CD8-positive, alpha-beta memory T cell (primary cell): ENCODE measurements around the gene NEURL4. TPM values are rescaled to one million over a fixed set of nuclear protein-coding genes. Genes with fewer than 3 reads are reported as not detected.

Experiments used
- CTCF ChIA-PET: fragments of 350-600 bp; sonication (Branson Sonifier 250); formaldehyde crosslinking; loops from one replicate; lab custom pipeline; 2021; ENCODE audit warnings: antibody characterized with exemption; lab: Charles Lee
- POLR2A ChIA-PET: fragments of 350-600 bp; sonication (Branson Sonifier 250); formaldehyde crosslinking; loops from one replicate; lab custom pipeline; 2021; ENCODE audit warnings: antibody characterized with exemption; lab: Charles Lee
- DNase-seq, 5 donors: peaks; one replicate each; pipeline versions ENCODE4 v3.0.0 to v3.0.0-alpha.2; 2020 to 2022; ENCODE audit warnings: mixed read lengths in 1 of 5
- H3K27ac ChIP-seq: one replicate; pipeline ENCODE4 v1.7.0; 2013; ENCODE audit warnings: low read depth, mild to moderate bottlenecking, low read length, moderate library complexity
- H3K27me3 ChIP-seq: 2 replicates; pipeline ENCODE4 v1.7.0; 2013; ENCODE audit warnings: low read length, mild to moderate bottlenecking; ENCODE audit not compliant: insufficient read depth, poor library complexity, severe bottlenecking
- H3K36me3 ChIP-seq: 2 replicates; pipeline ENCODE4 v1.7.0; 2013; ENCODE audit warnings: mild to moderate bottlenecking, low read length, moderate library complexity; ENCODE audit not compliant: insufficient read depth
- H3K4me1 ChIP-seq: 2 replicates; pipeline ENCODE4 v1.7.0; 2013; ENCODE audit warnings: mild to moderate bottlenecking, low read length, moderate library complexity; ENCODE audit not compliant: insufficient read depth
- H3K4me3 ChIP-seq: 2 replicates; pipeline ENCODE4 v1.7.0; 2013; ENCODE audit warnings: mild to moderate bottlenecking, low read length
- H3K9me3 ChIP-seq: 2 replicates; pipeline ENCODE4 v1.7.0; 2013; ENCODE audit warnings: mild to moderate bottlenecking, low read length
- H3K27ac Mint-ChIP-seq, 8 donors: one replicate each; pipeline ENCODE4 v1.8.0; 2020 to 2021; ENCODE audit warnings: mixed read lengths in 8 of 8, mild to moderate bottlenecking in 6 of 8, inconsistent platforms in 3 of 8, moderate library complexity in 3 of 8
- H3K27me3 Mint-ChIP-seq, 2 donors: one replicate each; pipeline ENCODE4 v1.8.0; 2020 to 2021; ENCODE audit warnings: mixed read lengths in 2 of 2, mild to moderate bottlenecking in 1 of 2, moderate library complexity in 1 of 2
- H3K36me3 Mint-ChIP-seq, 3 donors: one replicate each; pipeline ENCODE4 v1.8.0; 2020 to 2021; ENCODE audit warnings: mixed read lengths in 3 of 3, inconsistent platforms in 1 of 3, mild to moderate bottlenecking in 1 of 3
- H3K4me1 Mint-ChIP-seq, 3 donors: one replicate each; pipeline ENCODE4 v1.8.0; 2020 to 2021; ENCODE audit warnings: mixed read lengths in 3 of 3, inconsistent platforms in 1 of 3, mild to moderate bottlenecking in 1 of 3
- H3K4me3 Mint-ChIP-seq, 7 donors: one replicate each; pipeline ENCODE4 v1.8.0; 2020 to 2021; ENCODE audit warnings: mixed read lengths in 7 of 7, mild to moderate bottlenecking in 6 of 7, moderate library complexity in 4 of 7, inconsistent platforms in 2 of 7
- H3K9me3 Mint-ChIP-seq, 5 donors: one replicate each; pipeline ENCODE4 v1.8.0; 2020 to 2022; ENCODE audit warnings: mixed read lengths in 5 of 5, mild to moderate bottlenecking in 3 of 5, moderate library complexity in 2 of 5, inconsistent platforms in 1 of 5
- polyA plus RNA-seq: library from polyadenylated mRNA; unstranded; fragments of 300-500 nt; fragmentation: Illumina TruSeq; gene quantifications from one replicate; pipeline ENCODE4 v1.2.3, GENCODE V29; 2021
- total RNA-seq, 2 experiments: library from RNA; stranded (reverse); gene quantifications; one replicate each; pipeline ENCODE4 v1.2.3, GENCODE V29; 2021

NEURL4 gene
- total and polyA plus RNA-seq, 3 experiments from 2014 or later: 2.7 to 60.7 (median 60.1) TPM

DNA sequence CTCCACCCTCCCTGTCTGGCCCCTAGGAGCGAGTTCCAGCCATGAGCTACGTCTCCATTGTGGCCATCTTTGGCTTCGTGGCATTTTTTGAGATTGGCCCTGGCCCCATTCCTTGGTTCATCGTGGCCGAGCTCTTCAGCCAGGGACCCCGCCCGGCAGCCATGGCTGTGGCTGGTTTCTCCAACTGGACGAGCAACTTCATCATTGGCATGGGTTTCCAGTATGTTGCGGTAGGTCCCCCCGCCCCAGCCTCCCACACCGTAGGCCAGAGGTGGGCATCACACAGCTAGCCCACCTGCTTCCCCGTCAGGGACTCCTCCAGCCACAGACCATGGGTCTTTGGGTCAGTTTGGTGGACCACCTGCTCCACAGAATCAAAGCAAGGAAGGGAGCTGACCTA is 43.5 kb downstream of the NEURL4 start:
- peaks cover 19% of the 10 kb centered on the region for H3K4me1 ChIP-seq
- no peak overlapping the region for H3K27ac Mint-ChIP-seq
- POLR2A ChIA-PET: interaction anchor here (0.6 to 1.1 kb wide), 3 partner anchors 149 to 298 kb away, joined by 3 to 7 read pairs (median 4); partner anchors contain the start of genes MPDU1 and TMEM102
- H3K4me1 Mint-ChIP-seq: peaks cover 3 to 23% (median 7%) of the 10 kb centered on the region in 3 donors
- peaks cover 38 to 52% of the 10 kb centered on the region in 2 donors for H3K27me3 Mint-ChIP-seq
- H3K4me3 Mint-ChIP-seq: no peak overlapping the region
- peaks cover 8% of the 10 kb centered on the region for H3K27me3 ChIP-seq
- no peak for DNase-seq
- no peaks in the 10 kb centered on the region for H3K9me3 Mint-ChIP-seq
- no peak overlapping the region for H3K27ac ChIP-seq
- no peaks in the 10 kb centered on the region for H3K36me3 ChIP-seq
- no peaks in the 10 kb centered on the region for H3K9me3 ChIP-seq
- no peaks in the 10 kb centered on the region for H3K36me3 Mint-ChIP-seq
- CTCF ChIA-PET: interaction anchor here (1.2 to 8.4 kb wide), 2 partner anchors 12 to 240 kb away, joined by 4 to 87 read pairs; no protein-coding TSS in a partner anchor
- no peak overlapping the region for H3K4me3 ChIP-seq

DNA sequence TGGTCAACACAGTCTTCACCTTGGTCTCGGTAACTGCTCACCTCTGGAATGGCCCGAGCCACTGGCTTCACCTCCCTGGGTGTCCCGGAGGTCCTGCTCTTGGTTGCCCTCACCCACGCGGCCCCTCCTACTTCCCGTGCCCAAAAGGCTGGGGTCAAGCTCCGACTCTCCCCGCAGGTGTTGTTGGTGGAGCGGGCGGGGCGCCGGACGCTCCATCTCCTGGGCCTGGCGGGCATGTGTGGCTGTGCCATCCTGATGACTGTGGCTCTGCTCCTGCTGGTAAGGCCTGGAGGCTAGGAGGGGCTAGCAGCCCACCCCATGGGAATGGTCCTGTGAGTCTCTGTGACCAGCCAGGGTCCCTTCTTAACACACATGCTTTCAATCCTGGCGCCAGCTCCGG is 44.2 kb downstream of the NEURL4 start:
- peak overlapping the region in 1 of 8 donors; percentile 65 for H3K27ac Mint-ChIP-seq
- no peak overlapping the region for H3K4me3 Mint-ChIP-seq
- no peaks in the 10 kb centered on the region for H3K9me3 ChIP-seq
- ChIA-PET CTCF (interaction anchor here (8.4 kb wide), 1 partner anchor 13 kb away, joined by 87 read pairs; no protein-coding TSS in a partner anchor), POLR2A (no interaction called here)
- H3K36me3 Mint-ChIP-seq: no peaks in the 10 kb centered on the region
- H3K27me3 ChIP-seq: peaks cover 8% of the 10 kb centered on the region
- H3K36me3 ChIP-seq: no peaks in the 10 kb centered on the region
- no peak for DNase-seq
- H3K9me3 Mint-ChIP-seq: no peaks in the 10 kb centered on the region
- peaks cover 11 to 25% (median 14%) of the 10 kb centered on the region in 3 donors for H3K4me1 Mint-ChIP-seq
- H3K27ac ChIP-seq: no peak overlapping the region
- peaks cover 36 to 52% of the 10 kb centered on the region in 2 donors for H3K27me3 Mint-ChIP-seq
- H3K4me1 ChIP-seq: peaks cover 20% of the 10 kb centered on the region
- H3K4me3 ChIP-seq: no peak overlapping the region

DNA sequence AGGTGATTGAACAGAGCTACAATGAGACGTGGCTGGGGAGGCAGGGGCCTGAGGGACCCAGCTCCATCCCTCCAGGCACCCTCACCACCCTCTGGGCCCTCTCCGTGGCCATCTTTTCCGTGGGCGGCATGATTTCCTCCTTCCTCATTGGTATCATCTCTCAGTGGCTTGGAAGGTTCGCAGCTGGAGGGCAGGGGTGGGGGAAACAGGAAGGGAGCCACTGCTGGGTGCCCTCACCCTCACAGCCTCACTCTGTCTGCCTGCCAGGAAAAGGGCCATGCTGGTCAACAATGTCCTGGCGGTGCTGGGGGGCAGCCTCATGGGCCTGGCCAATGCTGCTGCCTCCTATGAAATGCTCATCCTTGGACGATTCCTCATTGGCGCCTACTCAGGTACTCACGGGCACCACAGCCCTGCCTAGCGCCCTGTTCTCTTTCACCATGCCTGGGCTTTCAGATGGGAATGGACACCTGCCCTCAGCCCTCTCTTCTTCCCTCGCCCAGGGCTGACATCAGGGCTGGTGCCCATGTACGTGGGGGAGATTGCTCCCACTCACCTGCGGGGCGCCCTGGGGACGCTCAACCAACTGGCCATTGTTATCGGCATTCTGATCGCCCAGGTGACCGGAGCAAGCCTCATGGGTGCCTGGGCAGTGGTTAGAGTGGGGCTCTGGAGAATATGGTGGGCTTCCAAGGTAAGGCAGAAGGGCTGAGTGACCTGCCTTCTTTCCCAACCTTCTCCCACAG is 45.5 kb downstream of the NEURL4 start:
- Histone ChIP-seq H3K36me3 (no peaks in the 10 kb centered on the region), H3K9me3 (no peaks in the 10 kb centered on the region), H3K27ac (no peak overlapping the region), H3K4me3 (no peak overlapping the region), H3K4me1 (peaks cover 20% of the 10 kb centered on the region), H3K27me3 (peaks cover 8% of the 10 kb centered on the region)
- peak overlapping the region in 1 of 7 donors; percentile 41 for H3K4me3 Mint-ChIP-seq
- no peaks in the 10 kb centered on the region for H3K9me3 Mint-ChIP-seq
- peaks cover 34 to 51% of the 10 kb centered on the region in 2 donors for H3K27me3 Mint-ChIP-seq
- DNase-seq: no peak
- ChIA-PET POLR2A (interaction anchor here (0.7 to 1.0 kb wide), 3 partner anchors 10 to 152 kb away, joined by 3 to 4 read pairs (median 3); partner anchors contain the start of gene TMEM102), CTCF (interaction anchor here (1.1 to 8.4 kb wide), 4 partner anchors 9 to 72 kb away, joined by 3 to 87 read pairs (median 6); no protein-coding TSS in a partner anchor)
- no peaks in the 10 kb centered on the region for H3K36me3 Mint-ChIP-seq
- peaks cover 13 to 25% (median 14%) of the 10 kb centered on the region in 3 donors for H3K4me1 Mint-ChIP-seq
- H3K27ac Mint-ChIP-seq: no peak overlapping the region

DNA sequence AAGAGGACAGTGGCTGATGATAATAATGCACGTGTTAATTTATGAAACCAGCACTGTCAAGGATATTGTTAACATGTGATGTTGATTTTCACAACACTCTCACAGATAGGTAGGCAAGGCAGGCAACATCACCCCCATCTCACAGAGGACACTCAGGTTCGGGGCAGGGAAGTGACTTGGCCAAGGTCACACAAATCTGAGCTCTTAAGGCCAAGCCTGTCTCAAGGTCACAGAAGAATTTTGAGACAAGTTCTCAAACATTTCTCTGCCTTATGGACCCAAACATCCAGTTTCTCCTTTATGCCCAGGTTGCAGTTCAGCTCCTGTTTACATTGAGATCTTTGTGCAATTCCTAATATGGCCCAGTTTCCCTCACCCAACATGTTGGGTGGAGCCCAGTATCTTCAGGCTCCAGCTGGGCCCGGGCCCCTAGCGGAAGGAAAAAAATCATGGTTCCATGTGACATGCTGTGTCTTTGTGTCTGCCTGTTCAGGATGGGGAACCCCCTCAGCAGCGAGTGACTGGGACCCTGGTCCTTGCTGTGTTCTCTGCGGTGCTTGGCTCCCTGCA is 46.3 kb downstream of the NEURL4 start:
- H3K4me1 Mint-ChIP-seq: peaks cover 13 to 25% (median 14%) of the 10 kb centered on the region in 3 donors

DNA sequence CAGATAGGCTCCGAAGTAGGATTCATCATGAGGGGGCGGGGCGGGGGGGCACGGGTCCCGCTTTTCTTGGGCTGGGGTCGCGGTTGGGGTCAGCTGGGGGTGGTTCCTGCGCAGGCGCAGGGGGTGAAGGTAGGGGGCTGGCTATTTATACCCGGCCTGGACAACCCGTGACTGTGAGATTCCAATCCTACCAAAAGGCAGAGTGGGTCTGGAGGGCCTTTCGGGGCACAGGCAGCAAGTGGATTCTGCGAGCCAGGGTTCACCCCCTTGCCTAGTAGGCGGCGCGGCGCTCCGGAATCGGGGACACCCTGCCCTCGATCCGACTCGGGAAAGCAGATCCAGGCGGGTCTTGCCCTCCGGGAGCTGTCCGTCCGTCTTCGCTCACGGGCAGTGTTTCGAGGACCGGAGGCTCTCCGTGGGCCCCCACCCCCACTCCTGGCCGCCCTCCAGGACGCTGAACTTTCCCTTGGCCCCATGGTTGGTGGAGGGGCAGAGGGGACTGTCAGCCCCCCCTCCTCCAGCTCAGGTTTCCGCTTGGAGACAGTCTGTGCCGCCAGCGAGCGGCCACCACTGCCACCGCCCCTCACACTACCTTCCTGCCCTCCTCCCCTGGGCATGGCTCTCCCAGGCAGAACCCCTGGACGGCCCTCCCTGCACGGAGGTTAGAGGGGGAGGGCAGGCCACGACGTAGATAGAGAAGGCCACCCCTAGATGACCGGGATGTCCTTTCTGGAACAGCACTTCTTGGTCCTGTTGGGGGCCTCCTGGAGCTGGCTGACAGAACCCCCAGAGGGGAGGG is 47.0 kb downstream of the NEURL4 start:
- CTCF ChIA-PET: interaction anchor here (1.4 to 8.4 kb wide), 7 partner anchors 11 to 155 kb away, joined by 3 to 87 read pairs (median 6); no protein-coding TSS in a partner anchor
- no peak overlapping the region for H3K27ac ChIP-seq
- no peaks in the 10 kb centered on the region for H3K9me3 ChIP-seq
- POLR2A ChIA-PET: interaction anchor here (1.0 to 1.5 kb wide), 2 partner anchors 11 to 14 kb away, joined by 4 to 6 read pairs; no protein-coding TSS in a partner anchor
- H3K36me3 ChIP-seq: no peaks in the 10 kb centered on the region
- Mint-ChIP-seq H3K9me3 (no peaks in the 10 kb centered on the region), H3K27me3 (peaks cover 27 to 43% of the 10 kb centered on the region in 2 donors), H3K4me1 (peaks cover 13 to 25% (median 14%) of the 10 kb centered on the region in 3 donors), H3K4me3 (peak overlapping the region; percentile 63 to 84 (median 80)), H3K36me3 (no peaks in the 10 kb centered on the region), H3K27ac (peak overlapping the region in 1 of 8 donors; percentile 24)
- H3K4me1 ChIP-seq: peaks cover 20% of the 10 kb centered on the region
- no peak overlapping the region for H3K4me3 ChIP-seq
- DNase-seq: peak in 1 of 5 donors; percentile 19
- H3K27me3 ChIP-seq: peaks cover 8% of the 10 kb centered on the region

More for the DNA sequence above, 46.3 kb downstream of the NEURL4 start:
- ChIA-PET CTCF (interaction anchor here (1.4 to 8.4 kb wide), 4 partner anchors 10 to 105 kb away, joined by 3 to 87 read pairs (median 6); no protein-coding TSS in a partner anchor), POLR2A (interaction anchor here (0.7 to 1.0 kb wide), 3 partner anchors 11 to 152 kb away, joined by 3 to 4 read pairs (median 3); partner anchors contain the start of gene TMEM102)
- peak overlapping the region in 2 of 7 donors; percentile 32 to 49 for H3K4me3 Mint-ChIP-seq
- peak overlapping the region in 1 of 8 donors; percentile 24 for H3K27ac Mint-ChIP-seq
- no peaks in the 10 kb centered on the region for H3K36me3 ChIP-seq
- H3K9me3 ChIP-seq: no peaks in the 10 kb centered on the region
- H3K27ac ChIP-seq: no peak overlapping the region
- H3K36me3 Mint-ChIP-seq: no peaks in the 10 kb centered on the region
- H3K27me3 ChIP-seq: peaks cover 8% of the 10 kb centered on the region
- H3K27me3 Mint-ChIP-seq: peaks cover 28 to 48% of the 10 kb centered on the region in 2 donors
- peaks cover 20% of the 10 kb centered on the region for H3K4me1 ChIP-seq
- no peak overlapping the region for H3K4me3 ChIP-seq
- DNase-seq: no peak
- no peaks in the 10 kb centered on the region for H3K9me3 Mint-ChIP-seq

DNA sequence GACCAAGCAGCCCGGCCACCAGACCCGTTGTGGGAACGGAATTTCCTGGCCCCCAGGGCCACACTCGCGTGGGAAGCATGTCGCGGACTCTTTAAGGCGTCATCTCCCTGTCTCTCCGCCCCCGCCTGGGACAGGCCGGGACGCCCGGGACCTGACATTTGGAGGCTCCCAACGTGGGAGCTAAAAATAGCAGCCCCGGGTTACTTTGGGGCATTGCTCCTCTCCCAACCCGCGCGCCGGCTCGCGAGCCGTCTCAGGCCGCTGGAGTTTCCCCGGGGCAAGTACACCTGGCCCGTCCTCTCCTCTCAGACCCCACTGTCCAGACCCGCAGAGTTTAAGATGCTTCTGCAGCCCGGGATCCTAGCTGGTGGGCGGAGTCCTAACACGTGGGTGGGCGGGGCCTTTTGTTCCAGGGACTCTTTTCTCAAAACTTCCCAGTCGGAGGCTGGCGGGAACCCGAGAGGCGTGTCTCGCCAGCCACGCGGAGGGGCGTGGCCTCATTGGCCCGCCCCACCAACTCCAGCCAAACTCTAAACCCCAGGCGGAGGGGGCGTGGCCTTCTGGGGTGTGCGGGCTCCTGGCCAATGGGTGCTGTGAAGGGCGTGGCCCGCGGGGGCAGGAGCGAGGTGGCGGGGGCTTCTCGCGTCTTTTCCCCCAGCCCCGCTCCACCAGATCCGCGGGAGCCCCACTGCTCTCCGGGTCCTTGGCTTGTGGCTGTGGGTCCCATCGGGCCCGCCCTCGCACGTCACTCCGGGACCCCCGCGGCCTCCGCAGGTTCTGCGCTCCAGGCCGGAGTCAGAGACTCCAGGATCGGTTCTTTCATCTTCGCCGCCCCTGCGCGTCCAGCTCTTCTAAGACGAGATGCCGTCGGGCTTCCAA is 47.8 kb downstream of the NEURL4 start, which contains the start of gene SLC2A4:
SLC2A4 (plus strand) TSS at position 645 of the 879 bp plus-strand sequence; CDS start at position 862, 217 bp downstream.
- Mint-ChIP-seq H3K27ac (peak within 1 kb of the TSS in 7 of 8 donors; percentile 56 to 92 (median 71)), H3K4me1 (peaks cover 13 to 25% (median 14%) of the 10 kb centered on the region in 3 donors), H3K27me3 (peaks cover 27 to 38% of the 10 kb centered on the region in 2 donors), H3K36me3 (no peaks in the 10 kb centered on the region), H3K9me3 (no peaks in the 10 kb centered on the region), H3K4me3 (peak within 1 kb of the TSS; percentile 79 to 92 (median 80))
- Histone ChIP-seq H3K4me1 (peaks cover 20% of the 10 kb centered on the region), H3K36me3 (no peaks in the 10 kb centered on the region), H3K4me3 (peak within 1 kb of the TSS; percentile 54), H3K27me3 (peaks cover 8% of the 10 kb centered on the region), H3K9me3 (no peaks in the 10 kb centered on the region), H3K27ac (no peak within 1 kb of the TSS)
- DNase-seq: peak; percentile 67 to 85 (median 76)
- POLR2A ChIA-PET: interaction anchor here (0.7 to 1.5 kb wide), 2 partner anchors 15 to 23 kb away, joined by 3 to 6 read pairs; no protein-coding TSS in a partner anchor
- CTCF ChIA-PET: interaction anchor here (0.8 to 8.4 kb wide), 13 partner anchors 10 to 280 kb away, joined by 3 to 87 read pairs (median 4); partner anchors contain the start of gene SENP3
